ENCODE data around the gene ZNF770. TPM values are rescaled to one million over a fixed set of nuclear protein-coding genes. Genes with fewer than 3 reads are reported as not detected.
A peak's percentile ranks its signal among the peaks of the same experiment; 100 is the strongest.

ZNF770 gene
- total and polyA plus RNA-seq, 9 of the 15 experiments (the other 6 are each of a cell fraction or from before 2014, with no cell fraction given): 3.4 to 50.8 (median 40.3) TPM

DNA sequence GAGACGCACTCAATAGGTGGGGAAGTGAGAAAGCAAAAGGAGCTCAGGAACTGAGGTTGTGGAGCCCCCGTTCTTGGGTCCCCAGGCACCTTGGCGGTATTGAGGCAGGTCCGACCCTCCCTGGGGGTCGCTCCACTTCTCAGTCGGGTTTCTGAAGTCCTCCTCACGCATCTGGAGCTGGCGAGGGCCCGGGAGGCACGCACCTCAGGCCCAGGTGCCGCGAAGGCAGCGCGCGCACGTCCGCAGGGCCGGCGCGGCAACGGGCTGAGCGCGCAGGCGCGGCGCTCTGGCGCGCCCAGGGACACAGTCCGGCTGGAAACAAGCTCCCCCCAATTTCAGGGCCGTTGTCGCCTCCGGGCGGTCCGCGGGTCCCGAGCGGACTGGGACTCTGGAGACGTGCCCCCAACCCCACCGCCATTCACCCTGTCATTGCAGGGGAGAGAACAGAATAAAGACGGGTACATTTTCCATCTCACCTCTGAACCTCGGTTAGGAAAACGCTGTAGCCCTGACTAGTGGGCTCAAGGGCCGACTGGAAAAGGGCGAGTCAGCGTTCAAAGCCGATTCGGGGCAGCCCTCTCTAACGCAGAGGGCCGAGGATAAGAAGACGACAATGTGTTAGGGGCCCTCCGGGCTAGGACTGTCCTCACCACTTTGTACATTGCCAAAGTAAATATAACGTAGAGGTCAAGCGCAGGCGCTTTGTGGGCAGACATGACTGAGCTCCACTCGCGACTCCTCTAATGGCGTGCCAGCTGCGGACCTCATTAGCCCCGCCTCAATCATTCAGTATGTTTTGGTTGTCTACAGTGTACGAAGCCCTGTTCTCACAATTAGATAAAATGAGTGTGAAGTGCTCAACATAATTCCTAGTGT, at the start of gene ZNF770 (continued):
- TF ChIP-seq, protein P1, sequence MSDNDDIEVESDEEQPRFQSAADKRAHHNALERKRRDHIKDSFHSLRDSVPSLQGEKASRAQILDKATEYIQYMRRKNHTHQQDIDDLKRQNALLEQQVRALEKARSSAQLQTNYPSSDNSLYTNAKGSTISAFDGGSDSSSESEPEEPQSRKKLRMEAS (CRISPR knock-in tag; IDR thresholded peaks at IDR 0.05): peak; percentile 56
- TF ChIP-seq ZNF668 (CRISPR knock-in tag; IDR thresholded peaks at IDR 0.05): no peak
- 0 out of 2 replicates have a peak, but pooled peaks have one; percentile 13 for TF ChIP-seq SRSF3 (IDR thresholded peaks at IDR 0.05; ENCODE audit: insufficient read depth, low read length)
- TF ChIP-seq POLR2AphosphoS2 (IDR thresholded peaks at IDR 0.05; ENCODE audit: low read length): no peak
- no peak for TF ChIP-seq KHSRP (IDR thresholded peaks at IDR 0.05)
- TF ChIP-seq SIRT6 (IDR thresholded peaks at IDR 0.05; ENCODE audit: low read depth, low read length): no peak
- peak; percentile 51 for TF ChIP-seq RBM25 (IDR thresholded peaks at IDR 0.05; ENCODE audit: low read depth, low read length, severe bottlenecking)
- peak; percentile 29; the same call in 1 of the 2 replicates for TF ChIP-seq SMARCE1 (IDR thresholded peaks at IDR 0.05)
- TF ChIP-seq HDAC2 (IDR thresholded peaks at IDR 0.05): no peak
- no peak for TF ChIP-seq ZBED1 (IDR thresholded peaks at IDR 0.05)
- peak; percentile 88; the same call in 1 of the 2 replicates for TF ChIP-seq GATAD2A (IDR thresholded peaks at IDR 0.05)
- TF ChIP-seq ZFP1 (CRISPR knock-in tag; IDR thresholded peaks at IDR 0.05): no peak
- TF ChIP-seq, protein P2, sequence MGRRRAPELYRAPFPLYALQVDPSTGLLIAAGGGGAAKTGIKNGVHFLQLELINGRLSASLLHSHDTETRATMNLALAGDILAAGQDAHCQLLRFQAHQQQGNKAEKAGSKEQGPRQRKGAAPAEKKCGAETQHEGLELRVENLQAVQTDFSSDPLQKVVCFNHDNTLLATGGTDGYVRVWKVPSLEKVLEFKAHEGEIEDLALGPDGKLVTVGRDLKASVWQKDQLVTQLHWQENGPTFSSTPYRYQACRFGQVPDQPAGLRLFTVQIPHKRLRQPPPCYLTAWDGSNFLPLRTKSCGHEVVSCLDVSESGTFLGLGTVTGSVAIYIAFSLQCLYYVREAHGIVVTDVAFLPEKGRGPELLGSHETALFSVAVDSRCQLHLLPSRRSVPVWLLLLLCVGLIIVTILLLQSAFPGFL (CRISPR knock-in tag; IDR thresholded peaks at IDR 0.05): 0 out of 2 replicates have a peak, but pooled peaks have one; percentile 31
- TF ChIP-seq POLR3A (IDR thresholded peaks at IDR 0.05; ENCODE audit: borderline replicate concordance, extremely low read depth, insufficient read depth, insufficient read length): no peak
- no peak for TF ChIP-seq ARHGAP35 (IDR thresholded peaks at IDR 0.05; ENCODE audit: partially characterized antibody)
- TF ChIP-seq, protein P3, sequence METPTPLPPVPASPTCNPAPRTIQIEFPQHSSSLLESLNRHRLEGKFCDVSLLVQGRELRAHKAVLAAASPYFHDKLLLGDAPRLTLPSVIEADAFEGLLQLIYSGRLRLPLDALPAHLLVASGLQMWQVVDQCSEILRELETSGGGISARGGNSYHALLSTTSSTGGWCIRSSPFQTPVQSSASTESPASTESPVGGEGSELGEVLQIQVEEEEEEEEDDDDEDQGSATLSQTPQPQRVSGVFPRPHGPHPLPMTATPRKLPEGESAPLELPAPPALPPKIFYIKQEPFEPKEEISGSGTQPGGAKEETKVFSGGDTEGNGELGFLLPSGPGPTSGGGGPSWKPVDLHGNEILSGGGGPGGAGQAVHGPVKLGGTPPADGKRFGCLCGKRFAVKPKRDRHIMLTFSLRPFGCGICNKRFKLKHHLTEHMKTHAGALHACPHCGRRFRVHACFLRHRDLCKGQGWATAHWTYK (CRISPR knock-in tag; IDR thresholded peaks at IDR 0.05): 0 out of 2 replicates have a peak, but pooled peaks have one; percentile 33
- TF ChIP-seq GTF2E2 (tag; IDR thresholded peaks at IDR 0.05): peak; percentile 100
- no peak for TF ChIP-seq ZNF561 (CRISPR knock-in tag; conservative IDR thresholded peaks at IDR 0.05)
- TF ChIP-seq, protein P4, sequence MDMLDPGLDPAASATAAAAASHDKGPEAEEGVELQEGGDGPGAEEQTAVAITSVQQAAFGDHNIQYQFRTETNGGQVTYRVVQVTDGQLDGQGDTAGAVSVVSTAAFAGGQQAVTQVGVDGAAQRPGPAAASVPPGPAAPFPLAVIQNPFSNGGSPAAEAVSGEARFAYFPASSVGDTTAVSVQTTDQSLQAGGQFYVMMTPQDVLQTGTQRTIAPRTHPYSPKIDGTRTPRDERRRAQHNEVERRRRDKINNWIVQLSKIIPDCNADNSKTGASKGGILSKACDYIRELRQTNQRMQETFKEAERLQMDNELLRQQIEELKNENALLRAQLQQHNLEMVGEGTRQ (CRISPR knock-in tag; IDR thresholded peaks at IDR 0.05): no peak
- TF ChIP-seq ELF2 (CRISPR knock-in tag; IDR thresholded peaks at IDR 0.05): peak; percentile 33; the same call in 1 of the 2 replicates
- TF ChIP-seq SMAD3 (CRISPR knock-in tag; conservative IDR thresholded peaks at IDR 0.05): no peak; the same call in 1 of the 2 replicates
- no peak for TF ChIP-seq XRCC4 (IDR thresholded peaks at IDR 0.05; ENCODE audit: extremely low read depth, insufficient read depth, insufficient read length)
- TF ChIP-seq, protein P5, sequence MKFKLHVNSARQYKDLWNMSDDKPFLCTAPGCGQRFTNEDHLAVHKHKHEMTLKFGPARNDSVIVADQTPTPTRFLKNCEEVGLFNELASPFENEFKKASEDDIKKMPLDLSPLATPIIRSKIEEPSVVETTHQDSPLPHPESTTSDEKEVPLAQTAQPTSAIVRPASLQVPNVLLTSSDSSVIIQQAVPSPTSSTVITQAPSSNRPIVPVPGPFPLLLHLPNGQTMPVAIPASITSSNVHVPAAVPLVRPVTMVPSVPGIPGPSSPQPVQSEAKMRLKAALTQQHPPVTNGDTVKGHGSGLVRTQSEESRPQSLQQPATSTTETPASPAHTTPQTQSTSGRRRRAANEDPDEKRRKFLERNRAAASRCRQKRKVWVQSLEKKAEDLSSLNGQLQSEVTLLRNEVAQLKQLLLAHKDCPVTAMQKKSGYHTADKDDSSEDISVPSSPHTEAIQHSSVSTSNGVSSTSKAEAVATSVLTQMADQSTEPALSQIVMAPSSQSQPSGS (CRISPR knock-in tag; IDR thresholded peaks at IDR 0.05): no peak
- TF ChIP-seq ZFP36 (IDR thresholded peaks at IDR 0.05; ENCODE audit: low read depth, low read length, partially characterized antibody): peak; percentile 22
- no peak for TF ChIP-seq SMARCB1 (IDR thresholded peaks at IDR 0.05; ENCODE audit: insufficient read length, low read depth)

All from K562 (cell line).